ENCODE results near the gene MIPOL1. TPM values are rescaled to one million over a fixed set of nuclear protein-coding genes. Genes with fewer than 3 reads are reported as not detected.

MIPOL1 gene
- total and polyA plus RNA-seq, 2 of the 13 experiments (the other 11 are each of a cell fraction or from before 2014, with no cell fraction given) = 8.6 to 34.2 TPM

- no peak for TF ChIP-seq HES4 (CRISPR knock-in tag; IDR thresholded peaks at IDR 0.05; ENCODE audit: borderline replicate concordance)
- no peak for TF ChIP-seq TCF7 (IDR thresholded peaks at IDR 0.05; ENCODE audit: low read depth)
- no peak for TF ChIP-seq GLI4 (CRISPR knock-in tag; IDR thresholded peaks at IDR 0.05; ENCODE audit: borderline replicate concordance)
- no peak for TF ChIP-seq NPAS2 (CRISPR knock-in tag; IDR thresholded peaks at IDR 0.05; ENCODE audit: borderline replicate concordance)
- TF ChIP-seq ATF7-NPFF (CRISPR knock-in tag; IDR thresholded peaks at IDR 0.05; ENCODE audit: low read depth) = no peak
- no peak for TF ChIP-seq MTF1 (CRISPR knock-in tag; IDR thresholded peaks at IDR 0.05)
- no peak for TF ChIP-seq POLR2AphosphoS5 (IDR thresholded peaks at IDR 0.05; ENCODE audit: low read depth, low read length)
- 0 out of 2 replicates have a peak, but pooled peaks have one; percentile 23 for TF ChIP-seq ISL2 (CRISPR knock-in tag; IDR thresholded peaks at IDR 0.05)
- TF ChIP-seq ZNF773 (CRISPR knock-in tag; IDR thresholded peaks at IDR 0.05; ENCODE audit: borderline replicate concordance) = no peak
- no peak for TF ChIP-seq ZNF33A (CRISPR knock-in tag; IDR thresholded peaks at IDR 0.05; ENCODE audit: borderline replicate concordance)
- TF ChIP-seq, protein P1, sequence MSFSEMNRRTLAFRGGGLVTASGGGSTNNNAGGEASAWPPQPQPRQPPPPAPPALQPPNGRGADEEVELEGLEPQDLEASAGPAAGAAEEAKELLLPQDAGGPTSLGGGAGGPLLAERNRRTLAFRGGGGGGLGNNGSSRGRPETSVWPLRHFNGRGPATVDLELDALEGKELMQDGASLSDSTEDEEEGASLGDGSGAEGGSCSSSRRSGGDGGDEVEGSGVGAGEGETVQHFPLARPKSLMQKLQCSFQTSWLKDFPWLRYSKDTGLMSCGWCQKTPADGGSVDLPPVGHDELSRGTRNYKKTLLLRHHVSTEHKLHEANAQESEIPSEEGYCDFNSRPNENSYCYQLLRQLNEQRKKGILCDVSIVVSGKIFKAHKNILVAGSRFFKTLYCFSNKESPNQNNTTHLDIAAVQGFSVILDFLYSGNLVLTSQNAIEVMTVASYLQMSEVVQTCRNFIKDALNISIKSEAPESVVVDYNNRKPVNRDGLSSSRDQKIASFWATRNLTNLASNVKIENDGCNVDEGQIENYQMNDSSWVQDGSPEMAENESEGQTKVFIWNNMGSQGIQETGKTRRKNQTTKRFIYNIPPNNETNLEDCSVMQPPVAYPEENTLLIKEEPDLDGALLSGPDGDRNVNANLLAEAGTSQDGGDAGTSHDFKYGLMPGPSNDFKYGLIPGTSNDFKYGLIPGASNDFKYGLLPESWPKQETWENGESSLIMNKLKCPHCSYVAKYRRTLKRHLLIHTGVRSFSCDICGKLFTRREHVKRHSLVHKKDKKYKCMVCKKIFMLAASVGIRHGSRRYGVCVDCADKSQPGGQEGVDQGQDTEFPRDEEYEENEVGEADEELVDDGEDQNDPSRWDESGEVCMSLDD (CRISPR knock-in tag; IDR thresholded peaks at IDR 0.05; ENCODE audit: borderline replicate concordance) = no peak
- TF ChIP-seq DPF2 (CRISPR knock-in tag; IDR thresholded peaks at IDR 0.05; ENCODE audit: borderline replicate concordance, low read depth) = no peak
- TF ChIP-seq GABPA (IDR thresholded peaks at IDR 0.05; ENCODE audit: low read depth, low read length) = no peak
- TF ChIP-seq GABPA (CRISPR knock-in tag; IDR thresholded peaks at IDR 0.05; ENCODE audit: low read depth) = no peak
- no peak for TF ChIP-seq ISX (CRISPR knock-in tag; conservative IDR thresholded peaks at IDR 0.05)
- no peak for TF ChIP-seq TBX2 (CRISPR knock-in tag; IDR thresholded peaks at IDR 0.05; ENCODE audit: borderline replicate concordance)
- no peak for TF ChIP-seq SNRNP70 (IDR thresholded peaks at IDR 0.05; ENCODE audit: low read depth, low read length)
- TF ChIP-seq, protein P2, sequence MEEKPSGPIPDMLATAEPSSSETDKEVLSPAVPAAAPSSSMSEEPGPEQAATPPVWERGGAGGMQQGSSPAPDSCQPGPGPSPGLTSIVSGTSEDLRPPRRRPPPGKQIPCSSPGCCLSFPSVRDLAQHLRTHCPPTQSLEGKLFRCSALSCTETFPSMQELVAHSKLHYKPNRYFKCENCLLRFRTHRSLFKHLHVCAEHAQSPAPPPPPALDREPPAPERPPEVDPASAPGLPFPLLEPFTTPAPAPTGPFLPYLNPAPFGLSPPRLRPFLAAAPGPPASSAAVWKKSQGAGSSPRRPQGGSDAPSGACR (CRISPR knock-in tag; IDR thresholded peaks at IDR 0.05) = no peak
- no peak for TF ChIP-seq ZNF367 (CRISPR knock-in tag; IDR thresholded peaks at IDR 0.05; ENCODE audit: borderline replicate concordance)
- no peak for TF ChIP-seq GPBP1L1 (CRISPR knock-in tag; IDR thresholded peaks at IDR 0.05)
- TF ChIP-seq, protein P3, sequence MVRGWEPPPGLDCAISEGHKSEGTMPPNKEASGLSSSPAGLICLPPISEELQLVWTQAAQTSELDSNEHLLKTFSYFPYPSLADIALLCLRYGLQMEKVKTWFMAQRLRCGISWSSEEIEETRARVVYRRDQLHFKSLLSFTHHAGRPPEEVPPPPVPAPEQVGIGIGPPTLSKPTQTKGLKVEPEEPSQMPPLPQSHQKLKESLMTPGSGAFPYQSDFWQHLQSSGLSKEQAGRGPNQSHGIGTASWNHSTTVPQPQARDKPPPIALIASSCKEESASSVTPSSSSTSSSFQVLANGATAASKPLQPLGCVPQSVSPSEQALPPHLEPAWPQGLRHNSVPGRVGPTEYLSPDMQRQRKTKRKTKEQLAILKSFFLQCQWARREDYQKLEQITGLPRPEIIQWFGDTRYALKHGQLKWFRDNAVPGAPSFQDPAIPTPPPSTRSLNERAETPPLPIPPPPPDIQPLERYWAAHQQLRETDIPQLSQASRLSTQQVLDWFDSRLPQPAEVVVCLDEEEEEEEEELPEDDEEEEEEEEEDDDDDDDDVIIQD (CRISPR knock-in tag; IDR thresholded peaks at IDR 0.05; ENCODE audit: low read depth) = peak; percentile 68; the same call in 1 of the 2 replicates
- TF ChIP-seq HMG20A (CRISPR knock-in tag; IDR thresholded peaks at IDR 0.05; ENCODE audit: borderline replicate concordance) = no peak
- TF ChIP-seq ZZZ3 (CRISPR knock-in tag; IDR thresholded peaks at IDR 0.05; ENCODE audit: borderline replicate concordance) = no peak
- no peak for TF ChIP-seq DR1 (CRISPR knock-in tag; IDR thresholded peaks at IDR 0.05)
- TF ChIP-seq FOSL1 (CRISPR knock-in tag; IDR thresholded peaks at IDR 0.05; ENCODE audit: borderline replicate concordance) = no peak
- TF ChIP-seq MTA1 (CRISPR knock-in tag; IDR thresholded peaks at IDR 0.05; ENCODE audit: borderline replicate concordance) = no peak
- no peak for TF ChIP-seq DNMT1 (CRISPR knock-in tag; IDR thresholded peaks at IDR 0.05)
Measured at GRCh38 chr14:37483672-37484071, 285.9 kb downstream of the MIPOL1 start (continued).
